Rectal smooth muscle tissue (tissue), 1 donor: ENCODE data around the gene N4BP2.
"Not testable (repeated sequence)": the region's sequence is repeated elsewhere in the genome, so short reads cannot be mapped to it uniquely, and the experiment has no call there.

Source experiments
- H3K27ac ChIP-seq: one replicate; pipeline ENCODE4 v1.7.0; 2013; ENCODE audit warnings: low read depth, low read length, inconsistent platforms
- H3K27me3 ChIP-seq: one replicate; pipeline ENCODE4 v1.7.0; 2013; ENCODE audit warnings: low read length; ENCODE audit not compliant: control insufficient read depth, insufficient read depth
- H3K36me3 ChIP-seq: one replicate; pipeline ENCODE4 v1.7.0; 2013; ENCODE audit warnings: low read length; ENCODE audit not compliant: control insufficient read depth, insufficient read depth
- H3K4me1 ChIP-seq: one replicate; pipeline ENCODE4 v1.7.0; 2013; ENCODE audit warnings: low read length; ENCODE audit not compliant: control insufficient read depth, insufficient read depth
- H3K4me3 ChIP-seq: one replicate; pipeline ENCODE4 v1.7.0; 2013; ENCODE audit warnings: low read length
- H3K9ac ChIP-seq: one replicate; pipeline ENCODE4 v1.7.0; 2013; ENCODE audit warnings: low read length

N4BP2 gene

GRCh38 chr4:40112027-40112792, 55.6 kb downstream of the N4BP2 start:
- no peak overlapping the region for H3K27ac ChIP-seq

GRCh38 chr4:40114206-40114605, 57.6 kb downstream of the N4BP2 start:
- H3K4me1 ChIP-seq: no peaks in the 10 kb centered on the region
- H3K27ac ChIP-seq: no peak overlapping the region
- H3K9ac ChIP-seq: no peak overlapping the region
- H3K27me3 ChIP-seq: no peaks in the 10 kb centered on the region
- H3K4me3 ChIP-seq: no peak overlapping the region
- no peaks in the 10 kb centered on the region for H3K36me3 ChIP-seq

More at GRCh38 chr4:40112027-40112792, 55.6 kb downstream of the N4BP2 start:
- H3K27me3 ChIP-seq: no peaks in the 10 kb centered on the region
- H3K4me1 ChIP-seq: no peaks in the 10 kb centered on the region
- H3K4me3 ChIP-seq: no peak overlapping the region
- H3K36me3 ChIP-seq: no peaks in the 10 kb centered on the region
- no peak overlapping the region for H3K9ac ChIP-seq

GRCh38 chr4:40118861-40119260, 62.2 kb downstream of the N4BP2 start:
- no peaks in the 10 kb centered on the region for H3K36me3 ChIP-seq
- no peaks in the 10 kb centered on the region for H3K27me3 ChIP-seq
- no peak overlapping the region for H3K9ac ChIP-seq
- no peak overlapping the region for H3K27ac ChIP-seq
- no peak overlapping the region for H3K4me3 ChIP-seq
- H3K4me1 ChIP-seq: no peaks in the 10 kb centered on the region

GRCh38 chr4:40119344-40119743, 62.7 kb downstream of the N4BP2 start:
- Histone ChIP-seq H3K27me3 (no peaks in the 10 kb centered on the region), H3K9ac (no peak overlapping the region), H3K36me3 (no peaks in the 10 kb centered on the region), H3K4me3 (no peak overlapping the region), H3K4me1 (no peaks in the 10 kb centered on the region), H3K27ac (no peak overlapping the region)

GRCh38 chr4:40121515-40121914, 64.9 kb downstream of the N4BP2 start:
- Histone ChIP-seq H3K27me3 (no peaks in the 10 kb centered on the region), H3K9ac (no peak overlapping the region), H3K4me1 (no peaks in the 10 kb centered on the region), H3K36me3 (no peaks in the 10 kb centered on the region), H3K27ac (no peak overlapping the region), H3K4me3 (no peak overlapping the region)

- H3K27ac ChIP-seq: no peak overlapping the region
- no peaks in the 10 kb centered on the region for H3K27me3 ChIP-seq
- H3K4me3 ChIP-seq: no peak overlapping the region
- H3K36me3 ChIP-seq: no peaks in the 10 kb centered on the region
- H3K4me1 ChIP-seq: no peaks in the 10 kb centered on the region
- no peak overlapping the region for H3K9ac ChIP-seq
Observed at GRCh38 chr4:40122941-40123340, 66.3 kb downstream of the N4BP2 start.

GRCh38 chr4:40124690-40125089, 68.0 kb downstream of the N4BP2 start:
- H3K4me1 ChIP-seq: no peaks in the 10 kb centered on the region
- H3K4me3 ChIP-seq: no peak overlapping the region
- H3K9ac ChIP-seq: no peak overlapping the region
- no peak overlapping the region for H3K27ac ChIP-seq
- H3K36me3 ChIP-seq: no peaks in the 10 kb centered on the region
- H3K27me3 ChIP-seq: no peaks in the 10 kb centered on the region

GRCh38 chr4:40130401-40131036, 73.9 kb downstream of the N4BP2 start:
- Histone ChIP-seq H3K36me3 (no peaks in the 10 kb centered on the region), H3K9ac (no peak overlapping the region), H3K4me3 (no peak overlapping the region), H3K27ac (no peak overlapping the region), H3K4me1 (no peaks in the 10 kb centered on the region), H3K27me3 (no peaks in the 10 kb centered on the region)

GRCh38 chr4:40132816-40133215, 76.2 kb downstream of the N4BP2 start:
- no peak overlapping the region for H3K27ac ChIP-seq
- no peaks in the 10 kb centered on the region for H3K4me1 ChIP-seq
- H3K4me3 ChIP-seq: no peak overlapping the region
- H3K9ac ChIP-seq: no peak overlapping the region
- H3K36me3 ChIP-seq: peaks cover 2% of the 10 kb centered on the region
- no peaks in the 10 kb centered on the region for H3K27me3 ChIP-seq

- peaks cover 2% of the 10 kb centered on the region for H3K36me3 ChIP-seq
- H3K27me3 ChIP-seq: no peaks in the 10 kb centered on the region
- no peaks in the 10 kb centered on the region for H3K4me1 ChIP-seq
- no peak overlapping the region for H3K27ac ChIP-seq
- H3K9ac ChIP-seq: no peak overlapping the region
- H3K4me3 ChIP-seq: no peak overlapping the region
Observed at GRCh38 chr4:40134206-40134917, 77.7 kb downstream of the N4BP2 start.

GRCh38 chr4:40136202-40136601, 79.6 kb downstream of the N4BP2 start:
- H3K27ac ChIP-seq, H3K4me3 ChIP-seq, H3K4me1 ChIP-seq, H3K9ac ChIP-seq, H3K36me3 ChIP-seq, H3K27me3 ChIP-seq: not testable (repeated sequence)

GRCh38 chr4:40140196-40140595, 83.5 kb downstream of the N4BP2 start:
- no peaks in the 10 kb centered on the region for H3K4me1 ChIP-seq
- no peak overlapping the region for H3K9ac ChIP-seq
- peaks cover 2% of the 10 kb centered on the region for H3K36me3 ChIP-seq
- H3K27ac ChIP-seq: no peak overlapping the region
- no peak overlapping the region for H3K4me3 ChIP-seq
- no peaks in the 10 kb centered on the region for H3K27me3 ChIP-seq
